Common myeloid progenitor, CD34-positive (primary cell): ENCODE data around the gene RTN4.

Experiments used
- CTCF ChIA-PET: fragments of 350-600 bp; sonication (Branson Sonifier 250); formaldehyde crosslinking; loops from one replicate; lab custom pipeline; 2021; ENCODE audit warnings: antibody characterized with exemption; lab: Charles Lee
- POLR2A ChIA-PET: fragments of 350-600 bp; sonication (Branson Sonifier 250); formaldehyde crosslinking; loops from one replicate; lab custom pipeline; 2021; ENCODE audit warnings: antibody characterized with exemption; lab: Charles Lee
- DNase-seq, 3 donors: peaks; one replicate each; pipeline versions ENCODE4 v3.0.0 to v3.0.0-alpha.2; 2013
- H3K27ac ChIP-seq, 2 experiments: 1 replicate in 1 of 2; 2 replicates in 1 of 2; pipeline ENCODE4 v1.7.0; 2013; ENCODE audit warnings: inconsistent platforms in 2 of 2, low read length in 2 of 2, mild to moderate bottlenecking in 2 of 2, low read depth in 1 of 2, moderate library complexity in 1 of 2; ENCODE audit not compliant: severe bottlenecking in 2 of 2, insufficient read depth in 1 of 2, poor library complexity in 1 of 2
- H3K27me3 ChIP-seq, 5 experiments: replicated peaks in 2 of 5; 1 replicate in 3 of 5; 2 replicates in 2 of 5; pipeline versions ENCODE4 v1.6.1 to v1.7.0; 2013; ENCODE audit warnings: low read length in 4 of 5, mild to moderate bottlenecking in 2 of 5, moderate library complexity in 2 of 5, inconsistent platforms in 1 of 5; ENCODE audit not compliant: insufficient read depth in 5 of 5, control insufficient read depth in 4 of 5
- H3K36me3 ChIP-seq, 4 experiments: 1 replicate in 2 of 4; 2 replicates in 2 of 4; pipeline versions ENCODE4 v1.6.1 to v1.7.0; 2013; ENCODE audit warnings: low read length in 3 of 4, control low read depth in 1 of 4, mild to moderate bottlenecking in 1 of 4; ENCODE audit not compliant: control insufficient read depth in 4 of 4, insufficient read depth in 4 of 4
- H3K4me1 ChIP-seq, 4 experiments: 1 replicate in 3 of 4; 2 replicates in 1 of 4; pipeline versions ENCODE4 v1.6.1 to v1.7.1; 2013; ENCODE audit warnings: low read length in 3 of 4, mild to moderate bottlenecking in 3 of 4, control low read depth in 1 of 4, inconsistent platforms in 1 of 4, moderate library complexity in 1 of 4; ENCODE audit not compliant: control insufficient read depth in 4 of 4, insufficient read depth in 4 of 4; ENCODE audit errors: control extremely low read depth in 1 of 4
- H3K4me3 ChIP-seq, 7 experiments: 1 replicate in 4 of 7; 2 replicates in 3 of 7; pipeline versions ENCODE4 v1.5.1 to v1.7.0; 2013; ENCODE audit warnings: mild to moderate bottlenecking in 7 of 7, low read length in 6 of 7, moderate library complexity in 6 of 7, inconsistent platforms in 2 of 7, low read depth in 2 of 7, control low read depth in 1 of 7; ENCODE audit not compliant: insufficient read depth in 4 of 7, control insufficient read depth in 1 of 7; ENCODE audit errors: extremely low read depth in 1 of 7
- H3K9me3 ChIP-seq, 5 experiments: 1 replicate in 4 of 5; 2 replicates in 1 of 5; pipeline versions ENCODE4 v1.6.1 to v1.7.1; 2013; ENCODE audit warnings: low read length in 4 of 5, mild to moderate bottlenecking in 2 of 5, inconsistent platforms in 1 of 5, low read depth in 1 of 5, moderate library complexity in 1 of 5; ENCODE audit not compliant: control insufficient read depth in 4 of 5, insufficient read depth in 2 of 5; ENCODE audit errors: control extremely low read depth in 1 of 5
- WGBS: methylation state at CpG from one replicate; pipeline ENCODE4 v1.1.5; 2013; ENCODE audit not compliant: insufficient coverage; 5-methylcytosine and 5-hydroxymethylcytosine counted together

RTN4 gene

DNA sequence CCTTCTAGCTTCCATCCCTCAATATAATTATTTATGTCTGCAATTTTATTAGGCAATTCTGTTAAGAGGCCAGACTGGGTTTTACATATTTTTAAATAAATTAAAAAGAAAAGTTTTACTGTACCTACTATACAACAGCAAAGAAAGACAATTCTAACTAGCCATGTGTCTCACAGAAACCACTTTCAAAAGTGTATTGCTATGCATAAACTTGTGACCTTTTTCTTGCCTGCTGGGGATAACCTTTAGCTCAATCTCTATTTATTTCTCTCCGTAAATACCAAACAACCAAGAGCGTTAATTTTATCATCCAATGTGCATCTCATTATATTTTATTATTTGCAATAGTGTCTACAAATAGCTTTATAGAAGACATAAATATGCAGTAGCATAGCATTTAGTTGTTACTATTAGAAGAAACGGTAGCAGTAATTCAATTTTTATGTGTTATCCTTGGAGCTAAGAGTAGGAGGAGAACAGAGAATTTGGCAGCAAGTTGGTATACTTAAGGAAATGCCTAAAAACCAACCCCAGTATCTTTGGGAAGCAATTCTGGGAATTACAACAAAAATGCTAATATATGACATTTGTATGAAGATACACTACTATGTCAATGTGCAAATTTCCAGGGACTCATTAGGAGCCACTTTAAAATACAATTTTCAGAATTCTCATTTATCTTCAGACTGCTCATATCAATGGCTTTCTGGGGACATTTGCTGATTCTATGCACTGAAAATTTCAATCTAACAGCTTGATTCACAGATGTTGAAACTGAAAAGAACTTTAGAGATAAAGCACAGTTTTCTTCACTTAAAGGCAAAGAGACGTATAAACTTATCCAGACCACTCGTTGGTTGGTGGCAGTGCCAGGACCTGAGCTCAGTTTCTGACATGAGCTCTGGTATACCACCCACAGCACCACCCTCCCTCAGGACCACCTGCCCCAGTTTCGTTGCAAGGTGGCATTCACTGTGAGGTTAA, 23.0 kb upstream of the RTN4 start:
- Histone ChIP-seq H3K4me1 (peaks cover 0 to 5% (median 0%) of the 10 kb centered on the region in 4 experiments), H3K4me3 (no peak overlapping the region), H3K36me3 (no peaks in the 10 kb centered on the region), H3K27me3 (no peaks in the 10 kb centered on the region), H3K27ac (no peak overlapping the region), H3K9me3 (peaks cover 0 to 3% (median 0%) of the 10 kb centered on the region in 5 experiments)
- CTCF ChIA-PET: interaction anchor here (0.7 to 2.3 kb wide), 7 partner anchors 10 to 101 kb away, joined by 3 to 12 read pairs (median 3); no protein-coding TSS in a partner anchor
- POLR2A ChIA-PET: interaction anchor here (0.6 kb wide), 1 partner anchor 105 kb away, joined by 3 read pairs; no protein-coding TSS in a partner anchor
- 100% methylated on average over 4 of the region's 6 CpGs for WGBS
- DNase-seq: no peak

DNA sequence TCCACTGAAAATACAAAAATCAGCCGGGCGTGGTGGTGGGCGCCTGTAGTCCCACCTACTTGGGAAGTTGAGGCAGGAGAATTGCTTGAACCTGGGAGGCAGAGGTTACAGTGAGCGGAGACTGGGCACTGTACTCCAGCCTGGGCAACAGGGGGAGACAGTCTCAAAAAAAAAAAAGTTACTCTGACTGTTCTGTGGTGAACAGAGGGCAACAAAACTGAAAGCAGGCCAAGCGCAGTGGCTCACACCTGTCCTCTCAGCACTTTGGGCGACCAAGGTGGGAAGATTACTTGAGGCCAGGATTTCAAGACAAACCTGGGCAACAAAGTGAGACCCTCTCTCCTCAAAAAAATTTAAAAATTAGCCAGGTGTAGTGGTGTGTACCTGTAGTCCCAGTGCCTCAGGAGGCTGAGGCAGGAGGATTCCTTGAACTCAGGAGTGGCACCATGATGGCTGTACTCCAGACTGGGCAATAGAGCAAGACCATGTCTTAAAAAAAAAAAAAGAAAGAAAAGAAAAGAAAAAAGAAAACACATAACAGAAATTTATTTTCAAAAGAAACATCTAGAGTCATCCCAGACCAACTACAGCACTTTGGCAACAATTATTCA, 13.6 kb upstream of the RTN4 start:
- ChIA-PET CTCF (interaction anchor here (1.7 to 2.3 kb wide), 2 partner anchors 105 to 111 kb away, joined by 4 to 8 read pairs; no protein-coding TSS in a partner anchor), POLR2A (no interaction called here)
- no peaks in the 10 kb centered on the region for H3K27me3 ChIP-seq
- H3K27ac ChIP-seq: no peak overlapping the region
- no peak overlapping the region for H3K4me3 ChIP-seq
- H3K4me1 ChIP-seq: no peaks in the 10 kb centered on the region
- H3K9me3 ChIP-seq: no peaks in the 10 kb centered on the region
- WGBS: 96% methylated on average over 6 of the region's 6 CpGs
- H3K36me3 ChIP-seq: no peaks in the 10 kb centered on the region
- peak in 1 of 3 donors; percentile 20 for DNase-seq

DNA sequence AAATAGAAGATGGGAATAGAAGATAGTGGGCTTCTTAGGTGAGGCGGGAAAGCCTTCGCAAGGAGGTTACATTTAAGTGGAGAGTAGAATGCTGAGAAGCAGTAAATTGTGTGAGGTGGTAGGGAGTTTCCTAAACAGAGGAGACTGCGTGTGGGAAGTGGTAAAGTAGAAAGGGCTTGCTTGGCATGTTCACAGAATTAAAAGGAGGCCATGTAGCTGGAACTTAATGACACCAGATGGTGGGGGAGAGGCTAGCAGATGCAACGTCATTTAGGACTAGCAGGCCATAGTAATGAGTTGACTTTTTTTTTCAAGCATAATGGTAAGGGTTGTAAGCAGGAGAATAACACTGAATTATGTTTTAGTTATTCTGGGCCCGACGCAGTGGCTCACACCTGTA, 13.0 kb upstream of the RTN4 start:
- Histone ChIP-seq H3K4me1 (no peaks in the 10 kb centered on the region), H3K4me3 (no peak overlapping the region), H3K36me3 (no peaks in the 10 kb centered on the region), H3K27me3 (no peaks in the 10 kb centered on the region), H3K27ac (no peak overlapping the region), H3K9me3 (no peaks in the 10 kb centered on the region)
- POLR2A ChIA-PET: no interaction called here
- CTCF ChIA-PET: interaction anchor here (1.0 to 2.3 kb wide), 4 partner anchors 10 to 112 kb away, joined by 3 to 8 read pairs (median 4); no protein-coding TSS in a partner anchor
- peak in 2 of 3 donors; percentile 31 to 42 for DNase-seq
- WGBS: 92% methylated on average over 6 of the region's 6 CpGs

DNA sequence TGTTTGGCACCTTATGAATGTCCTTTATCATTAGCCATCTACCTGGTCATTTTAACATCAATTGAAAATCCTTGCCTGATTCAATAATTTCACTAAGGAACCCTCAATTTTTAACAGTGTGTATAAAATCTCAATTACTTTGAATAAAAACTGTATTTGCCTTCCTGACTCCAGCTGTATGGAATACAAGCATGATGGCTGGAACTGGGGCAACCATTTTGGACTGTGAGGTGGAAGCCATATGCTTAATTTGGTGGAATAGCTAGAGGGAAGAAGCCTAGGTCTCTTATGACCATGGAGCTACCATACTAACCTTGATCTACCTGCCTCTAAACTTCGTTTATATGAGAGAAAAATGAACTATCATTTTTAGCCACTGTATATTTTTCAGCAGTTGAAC, 12.5 kb upstream of the RTN4 start:
- no peak for DNase-seq
- Histone ChIP-seq H3K9me3 (no peaks in the 10 kb centered on the region), H3K27me3 (no peaks in the 10 kb centered on the region), H3K4me1 (no peaks in the 10 kb centered on the region), H3K36me3 (no peaks in the 10 kb centered on the region), H3K27ac (no peak overlapping the region), H3K4me3 (no peak overlapping the region)
- POLR2A ChIA-PET: no interaction called here
- WGBS: no CpG with 5 or more reads among the region's 1 CpG
- CTCF ChIA-PET: interaction anchor here (0.9 to 2.3 kb wide), 7 partner anchors 11 to 163 kb away, joined by 3 to 8 read pairs (median 3); no protein-coding TSS in a partner anchor

DNA sequence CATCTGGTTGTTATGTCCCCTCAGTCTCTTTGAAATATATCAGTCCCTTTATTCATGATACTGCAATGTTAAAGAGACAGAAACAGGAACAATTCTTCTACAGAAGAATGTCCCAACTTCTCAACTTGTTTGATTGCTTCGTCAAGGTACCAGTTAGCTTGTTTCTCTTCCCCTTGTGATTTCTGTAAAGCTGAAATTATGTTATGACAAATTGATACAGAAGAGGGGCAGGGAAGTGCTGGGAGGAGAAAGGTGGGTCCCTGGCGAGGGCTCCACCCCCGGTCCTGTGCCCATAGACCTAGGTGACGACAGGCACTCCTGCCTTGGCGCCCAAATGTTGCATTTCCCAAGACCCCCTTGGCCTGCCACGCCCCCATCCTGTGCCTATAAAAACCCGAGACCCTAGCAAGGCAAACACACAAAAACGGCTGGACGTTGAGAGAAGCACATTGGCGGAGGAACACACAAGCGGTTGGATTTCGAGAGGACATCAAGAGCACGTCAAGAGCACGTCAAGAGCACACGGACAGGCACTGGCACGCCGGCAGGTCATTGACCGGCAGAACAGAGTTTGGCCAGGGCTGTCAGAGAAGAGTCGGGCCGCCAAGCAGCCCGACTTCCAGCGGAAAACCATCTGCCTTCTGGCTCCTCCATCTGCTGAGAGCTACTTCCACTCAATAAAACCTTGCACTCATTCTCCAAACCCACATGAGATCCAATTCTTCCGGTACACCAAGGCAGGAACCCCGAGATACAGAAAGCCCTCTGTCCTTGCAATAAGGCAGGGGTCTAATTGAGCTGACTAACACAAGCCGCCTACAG, 11.5 kb upstream of the RTN4 start:
- POLR2A ChIA-PET: no interaction called here
- 96% methylated on average over 24 of the region's 25 CpGs for WGBS

DNA sequence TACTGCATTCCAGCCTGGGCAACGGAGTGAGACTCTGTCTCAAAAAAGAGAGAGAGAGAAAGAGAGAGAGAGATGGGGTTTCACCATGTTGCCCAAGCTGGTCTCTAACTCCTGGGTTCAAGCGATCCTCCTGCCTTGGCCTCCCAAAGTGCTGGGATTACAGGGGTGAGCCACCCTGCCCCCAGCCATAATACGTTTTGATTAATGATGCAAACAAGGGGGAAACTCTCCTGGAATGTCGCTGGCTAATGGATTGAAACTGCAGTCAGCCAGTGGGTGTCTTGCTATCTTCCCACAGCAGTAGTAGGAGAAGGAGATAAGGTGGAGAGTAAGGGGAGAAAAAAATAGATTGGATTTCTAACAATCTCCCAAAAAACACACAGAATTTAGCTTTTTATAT, 9.5 kb upstream of the RTN4 start:
- ChIA-PET CTCF (interaction anchor here (1.1 to 4.4 kb wide), 3 partner anchors 10 to 160 kb away, joined by 3 to 21 read pairs (median 5); partner anchors contain the start of gene RTN4), POLR2A (interaction anchor here (0.6 kb wide), 1 partner anchor 45 kb away, joined by 3 read pairs; no protein-coding TSS in a partner anchor)
- Histone ChIP-seq H3K9me3 (no peaks in the 10 kb centered on the region), H3K36me3 (no peaks in the 10 kb centered on the region), H3K27me3 (no peaks in the 10 kb centered on the region), H3K27ac (no peak overlapping the region), H3K4me3 (no peak overlapping the region), H3K4me1 (no peaks in the 10 kb centered on the region)
- 97% methylated on average over 4 of the region's 4 CpGs for WGBS
- no peak for DNase-seq

More for the DNA sequence above, 11.5 kb upstream of the RTN4 start:
- CTCF ChIA-PET: interaction anchor here (0.6 to 4.4 kb wide), 10 partner anchors 9 to 162 kb away, joined by 3 to 21 read pairs (median 4); partner anchors contain the start of gene RTN4
- Histone ChIP-seq H3K27ac (no peak overlapping the region), H3K4me3 (no peak overlapping the region), H3K27me3 (no peaks in the 10 kb centered on the region), H3K9me3 (no peaks in the 10 kb centered on the region), H3K36me3 (no peaks in the 10 kb centered on the region), H3K4me1 (no peaks in the 10 kb centered on the region)
- DNase-seq: no peak
